GM19035 (cell line): ENCODE measurements around the gene TDRD7.

ENCODE experiments used
- ATAC-seq: cut with Tn5 transposase; IDR thresholded peaks from one replicate; pipeline ENCODE4 v1.9.1; 2021; ENCODE audit not compliant: unreplicated experiment

TDRD7 gene

DNA sequence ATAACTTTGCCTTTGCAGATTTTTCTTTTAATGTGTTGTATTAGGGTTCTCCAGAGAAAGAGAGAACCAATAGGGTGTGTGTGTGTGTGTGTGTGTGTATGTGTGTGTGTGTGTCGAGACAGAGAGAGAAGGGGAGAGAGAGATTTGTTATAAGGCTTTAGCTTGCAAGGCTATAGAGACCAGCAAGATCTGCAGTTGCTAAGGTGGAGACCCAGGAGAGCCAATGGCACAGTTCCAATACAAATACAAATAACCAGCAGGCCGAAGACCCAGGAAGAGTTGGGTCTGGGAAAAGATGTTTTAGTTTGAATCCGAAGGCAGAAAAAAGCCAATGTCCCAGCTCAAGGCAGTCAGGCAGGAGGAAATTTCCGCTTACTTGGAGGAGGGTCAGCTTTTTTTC, 112.5 kb downstream of the TDRD7 start:
- no peak for ATAC-seq

- no peak for ATAC-seq
Observed at GRCh38 chr9:97525451-97525850, 113.6 kb downstream of the TDRD7 start.

GRCh38 chr9:97526895-97527575, 115.1 kb downstream of the TDRD7 start:
- no peak for ATAC-seq

- no peak for ATAC-seq
Observed at GRCh38 chr9:97527626-97528528, 116.0 kb downstream of the TDRD7 start.

DNA sequence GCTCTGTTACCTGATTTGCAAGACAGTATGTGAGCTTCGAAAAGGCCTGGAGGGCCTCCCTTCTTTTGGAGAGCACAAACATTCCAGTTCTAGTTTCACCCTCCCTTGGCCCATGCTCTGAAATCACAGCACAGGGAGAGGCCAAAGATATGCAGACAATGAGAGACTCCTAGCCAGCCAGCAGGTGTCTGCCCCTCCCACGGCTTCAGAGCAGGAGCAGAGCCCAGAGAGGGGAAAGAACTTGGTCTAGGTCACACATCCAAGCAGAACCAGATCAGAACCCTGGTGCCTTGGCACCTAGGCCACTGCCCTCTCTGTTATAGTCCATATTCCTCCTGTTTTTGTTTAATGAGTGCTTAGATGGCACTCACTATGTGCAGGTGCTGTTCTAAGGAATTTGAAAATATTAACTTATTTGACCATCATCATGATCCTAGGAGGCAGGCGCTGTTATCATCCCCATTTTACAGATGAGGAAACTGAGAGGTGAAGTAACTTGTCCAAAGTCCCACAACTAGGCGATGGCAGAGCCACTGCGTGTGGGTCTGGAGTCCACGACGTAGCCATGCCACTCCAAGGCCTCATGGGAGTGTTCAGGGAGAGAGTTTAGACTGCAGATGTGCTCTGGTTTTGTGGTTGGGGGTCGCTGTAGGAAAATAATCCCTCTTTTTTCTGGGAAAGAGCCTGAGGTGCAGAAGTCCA, 116.8 kb downstream of the TDRD7 start:
- ATAC-seq = no peak

DNA sequence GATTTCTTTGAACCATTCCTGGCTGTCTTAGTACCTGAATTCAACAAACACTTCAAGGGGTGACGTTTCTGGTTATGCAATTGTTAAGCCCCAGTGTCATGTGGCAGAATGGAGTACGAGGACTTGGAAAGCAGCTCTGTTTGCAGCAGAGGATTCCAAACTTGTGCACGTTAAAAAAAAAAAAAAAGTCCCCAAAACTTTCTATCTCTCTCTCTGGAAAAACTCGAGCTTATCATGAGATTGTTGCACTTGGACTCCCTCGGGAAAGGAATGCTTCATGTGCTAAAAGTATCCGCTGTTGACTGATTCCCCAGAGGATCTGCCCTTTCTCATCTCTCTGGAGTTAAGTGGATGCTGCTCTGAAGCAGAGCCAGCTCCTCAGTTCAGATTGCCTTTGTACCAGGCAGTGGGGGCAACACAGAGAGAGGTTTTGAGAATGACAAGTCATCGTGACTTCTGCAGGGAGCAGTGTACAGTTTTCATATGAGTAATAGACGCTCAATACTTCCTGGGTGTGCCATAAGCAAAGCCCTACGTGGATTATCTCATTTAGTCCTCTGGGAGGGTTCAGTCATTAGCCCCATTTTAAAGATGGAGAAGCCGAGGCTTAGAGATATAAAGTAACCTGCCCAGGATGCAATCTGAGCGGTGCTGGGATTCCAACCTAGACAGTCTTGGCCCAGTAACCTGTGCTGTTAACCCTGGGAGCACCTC, 117.6 kb downstream of the TDRD7 start:
- ATAC-seq = peak; percentile 77

DNA sequence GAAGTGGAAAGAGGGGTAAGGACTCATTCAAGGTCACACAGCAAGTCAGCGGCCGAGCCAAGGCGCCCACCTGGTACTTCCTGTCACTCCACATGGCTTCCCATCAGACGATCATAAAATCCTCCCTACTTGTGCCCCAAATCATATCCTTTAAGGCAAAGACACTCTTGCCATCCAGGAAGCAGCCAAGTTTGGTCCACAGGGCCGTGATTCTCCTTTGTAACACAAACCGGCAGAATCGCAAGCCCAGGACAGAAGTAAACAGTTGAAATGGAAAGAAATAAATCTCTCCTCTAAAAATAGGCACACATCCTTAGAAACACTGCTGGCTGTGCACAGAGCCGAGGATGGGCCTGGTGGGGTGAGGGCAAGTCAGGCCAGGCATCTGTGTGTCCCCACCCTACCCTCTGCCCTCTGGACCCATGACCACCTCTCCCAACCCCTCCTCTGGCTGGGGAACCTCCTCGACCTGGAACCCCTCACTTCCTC, 120.0 kb downstream of the TDRD7 start:
- no peak for ATAC-seq

DNA sequence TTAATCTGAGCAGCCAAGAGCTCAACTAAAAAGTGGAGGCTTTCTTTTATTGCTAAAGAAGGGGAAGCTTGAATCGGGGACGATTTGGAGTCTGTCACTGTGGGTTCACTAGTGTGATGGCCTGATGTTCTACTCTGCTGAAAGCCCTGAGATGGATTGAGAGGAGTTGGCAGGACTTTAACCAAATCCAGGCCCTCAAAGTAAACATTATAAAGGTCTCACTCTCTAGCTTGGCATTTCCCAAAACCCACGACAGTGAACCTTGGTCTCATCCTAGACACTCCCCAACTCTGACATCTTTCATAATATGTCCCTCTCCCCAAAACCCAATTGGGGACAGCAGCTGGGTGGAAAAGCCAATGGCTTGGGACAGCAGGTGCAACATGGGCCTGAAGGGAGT, 122.3 kb downstream of the TDRD7 start:
- ATAC-seq = no peak

GRCh38 chr9:97534961-97535594, 123.2 kb downstream of the TDRD7 start:
- no peak for ATAC-seq

DNA sequence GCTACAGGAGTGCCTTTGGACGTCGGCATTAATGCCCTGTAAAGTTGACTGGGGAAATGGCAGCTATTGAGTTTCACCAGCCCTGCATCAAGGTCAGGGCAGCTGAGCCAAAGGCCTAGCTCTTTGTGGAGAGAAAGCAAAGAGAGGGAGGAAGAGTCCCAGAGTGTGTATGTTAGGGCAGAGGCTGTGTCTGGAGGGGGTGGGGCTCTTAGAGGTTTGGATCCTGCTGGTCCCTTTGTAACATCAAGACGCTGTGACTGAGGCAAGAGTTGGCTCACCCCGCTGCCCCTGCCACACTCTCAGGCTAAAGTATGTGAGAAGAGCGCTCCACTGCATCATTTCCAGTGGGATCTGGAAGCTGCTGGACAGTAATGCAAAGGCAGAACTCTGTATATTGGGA, 123.9 kb downstream of the TDRD7 start:
- no peak for ATAC-seq

- ATAC-seq = no peak
Observed at GRCh38 chr9:97536480-97536879, 124.6 kb downstream of the TDRD7 start.

DNA sequence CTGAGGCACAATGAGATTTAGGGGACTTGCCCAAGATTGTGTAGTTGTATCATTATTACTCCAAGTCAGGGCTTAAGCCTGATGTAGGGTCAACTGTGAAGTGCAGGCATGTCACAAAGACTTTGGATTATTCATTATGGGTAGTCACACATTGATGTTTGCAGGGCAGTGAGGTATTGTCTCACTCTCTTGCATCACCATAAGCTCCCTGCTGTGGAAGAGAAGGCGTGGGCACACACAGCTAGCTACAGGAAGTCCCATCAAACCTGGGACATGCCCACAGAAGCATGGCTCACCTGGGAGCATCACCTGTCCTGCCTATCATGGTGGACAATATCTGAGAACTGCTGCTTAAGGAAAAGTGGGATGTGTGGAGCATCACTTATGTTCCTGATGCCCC, 131.7 kb downstream of the TDRD7 start:
- ATAC-seq = no peak

- ATAC-seq = no peak
Observed at GRCh38 chr9:97545486-97545885, 133.6 kb downstream of the TDRD7 start.
